Measurements from ENCODE around the gene DDX47.

DDX47 gene

GRCh38 chr12:12817616-12818015 lies 4.5 kb downstream of the DDX47 start:
- Histone ChIP-seq H3K27ac (ENCODE audit: low read depth, low read length) (no peak overlapping the region), H3K4me1 (ENCODE audit: control insufficient read depth, low read length) (peaks cover 24% of the 10 kb centered on the region)

DNA sequence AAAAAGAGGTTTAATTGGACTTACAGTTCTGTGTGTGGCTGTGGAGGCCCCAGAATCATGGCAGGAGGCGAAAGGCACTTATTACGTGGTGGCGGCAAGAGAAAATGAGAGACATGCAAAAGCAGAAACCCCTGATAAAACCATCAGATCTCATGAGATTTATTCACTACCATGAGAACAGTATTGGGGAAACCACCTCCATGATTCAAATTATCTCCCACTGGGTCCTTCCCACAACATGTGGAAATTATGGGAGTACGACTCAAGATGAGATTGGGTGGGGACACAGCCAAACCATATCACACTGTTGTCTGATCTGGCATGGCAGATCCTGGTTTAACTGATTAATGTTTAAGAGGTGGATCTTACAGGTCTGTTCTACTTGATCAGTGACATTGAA lies 5.6 kb downstream of the DDX47 start:
- no peaks in the 10 kb centered on the region for H3F3A ChIP-seq (ENCODE audit: control insufficient read depth, insufficient read depth)
- H3K27me3 ChIP-seq (ENCODE audit: control insufficient read depth, low read length), result no peaks in the 10 kb centered on the region
- no peak overlapping the region for H3K27ac ChIP-seq (ENCODE audit: low read depth, low read length)
- H4K20me1 ChIP-seq (ENCODE audit: control insufficient read depth, insufficient read depth, low read depth, low read length), result no peaks in the 10 kb centered on the region
- H3K36me3 ChIP-seq (ENCODE audit: control insufficient read depth, low read length), result peaks cover 92% of the 10 kb centered on the region
- H3K4me2 ChIP-seq (ENCODE audit: low read length), result no peak overlapping the region
- H3K9me2 ChIP-seq (replicated peaks; ENCODE audit: control insufficient read depth, low read length), result no peaks in the 10 kb centered on the region
- H3K4me3 ChIP-seq (ENCODE audit: low read length), result no peak overlapping the region
- TF ChIP-seq, protein P1, sequence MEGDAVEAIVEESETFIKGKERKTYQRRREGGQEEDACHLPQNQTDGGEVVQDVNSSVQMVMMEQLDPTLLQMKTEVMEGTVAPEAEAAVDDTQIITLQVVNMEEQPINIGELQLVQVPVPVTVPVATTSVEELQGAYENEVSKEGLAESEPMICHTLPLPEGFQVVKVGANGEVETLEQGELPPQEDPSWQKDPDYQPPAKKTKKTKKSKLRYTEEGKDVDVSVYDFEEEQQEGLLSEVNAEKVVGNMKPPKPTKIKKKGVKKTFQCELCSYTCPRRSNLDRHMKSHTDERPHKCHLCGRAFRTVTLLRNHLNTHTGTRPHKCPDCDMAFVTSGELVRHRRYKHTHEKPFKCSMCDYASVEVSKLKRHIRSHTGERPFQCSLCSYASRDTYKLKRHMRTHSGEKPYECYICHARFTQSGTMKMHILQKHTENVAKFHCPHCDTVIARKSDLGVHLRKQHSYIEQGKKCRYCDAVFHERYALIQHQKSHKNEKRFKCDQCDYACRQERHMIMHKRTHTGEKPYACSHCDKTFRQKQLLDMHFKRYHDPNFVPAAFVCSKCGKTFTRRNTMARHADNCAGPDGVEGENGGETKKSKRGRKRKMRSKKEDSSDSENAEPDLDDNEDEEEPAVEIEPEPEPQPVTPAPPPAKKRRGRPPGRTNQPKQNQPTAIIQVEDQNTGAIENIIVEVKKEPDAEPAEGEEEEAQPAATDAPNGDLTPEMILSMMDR (IDR thresholded peaks at IDR 0.05; ENCODE audit: low read depth, low read length, poor library complexity, severe bottlenecking), result no peak
- TF ChIP-seq EZH2phosphoT487 (IDR thresholded peaks at IDR 0.05; ENCODE audit: borderline replicate concordance, low read length), result no peak
- peaks cover 71% of the 10 kb centered on the region for H3K79me2 ChIP-seq (ENCODE audit: control insufficient read depth, low read length)
- no peaks in the 10 kb centered on the region for H3K9me3 ChIP-seq (ENCODE audit: control insufficient read depth, insufficient read depth, low read length)
- H3K4me1 ChIP-seq (ENCODE audit: control insufficient read depth, low read length), result peaks cover 24% of the 10 kb centered on the region

More at GRCh38 chr12:12817616-12818015, 4.5 kb downstream of the DDX47 start:
- no peaks in the 10 kb centered on the region for H3F3A ChIP-seq (ENCODE audit: control insufficient read depth, insufficient read depth)
- H3K36me3 ChIP-seq (ENCODE audit: control insufficient read depth, low read length), result peaks cover 84% of the 10 kb centered on the region
- TF ChIP-seq, protein P1 (IDR thresholded peaks at IDR 0.05; ENCODE audit: low read depth, low read length, poor library complexity, severe bottlenecking), result no peak
- no peak for TF ChIP-seq EZH2phosphoT487 (IDR thresholded peaks at IDR 0.05; ENCODE audit: borderline replicate concordance, low read length)
- H3K9me3 ChIP-seq (ENCODE audit: control insufficient read depth, insufficient read depth, low read length), result no peaks in the 10 kb centered on the region
- no peaks in the 10 kb centered on the region for H3K9me2 ChIP-seq (replicated peaks; ENCODE audit: control insufficient read depth, low read length)
- H3K27me3 ChIP-seq (ENCODE audit: control insufficient read depth, low read length), result no peaks in the 10 kb centered on the region
- H3K4me3 ChIP-seq (ENCODE audit: low read length), result no peak overlapping the region
- peaks cover 77% of the 10 kb centered on the region for H3K79me2 ChIP-seq (ENCODE audit: control insufficient read depth, low read length)
- no peaks in the 10 kb centered on the region for H4K20me1 ChIP-seq (ENCODE audit: control insufficient read depth, insufficient read depth, low read depth, low read length)
- H3K4me2 ChIP-seq (ENCODE audit: low read length), result no peak overlapping the region

GRCh38 chr12:12819221-12819620 lies 6.1 kb downstream of the DDX47 start:
- H3K79me2 ChIP-seq (ENCODE audit: control insufficient read depth, low read length), result peaks cover 66% of the 10 kb centered on the region
- H3K27me3 ChIP-seq (ENCODE audit: control insufficient read depth, low read length), result no peaks in the 10 kb centered on the region
- no peaks in the 10 kb centered on the region for H4K20me1 ChIP-seq (ENCODE audit: control insufficient read depth, insufficient read depth, low read depth, low read length)
- no peak overlapping the region for H3K27ac ChIP-seq (ENCODE audit: low read depth, low read length)
- H3K9me3 ChIP-seq (ENCODE audit: control insufficient read depth, insufficient read depth, low read length), result no peaks in the 10 kb centered on the region
- peaks cover 95% of the 10 kb centered on the region for H3K36me3 ChIP-seq (ENCODE audit: control insufficient read depth, low read length)
- H3K9me2 ChIP-seq (replicated peaks; ENCODE audit: control insufficient read depth, low read length), result no peaks in the 10 kb centered on the region
- H3K4me3 ChIP-seq (ENCODE audit: low read length), result no peak overlapping the region
- peaks cover 19% of the 10 kb centered on the region for H3K4me1 ChIP-seq (ENCODE audit: control insufficient read depth, low read length)
- H3K4me2 ChIP-seq (ENCODE audit: low read length), result no peak overlapping the region
- no peaks in the 10 kb centered on the region for H3F3A ChIP-seq (ENCODE audit: control insufficient read depth, insufficient read depth)
- TF ChIP-seq, protein P1 (IDR thresholded peaks at IDR 0.05; ENCODE audit: low read depth, low read length, poor library complexity, severe bottlenecking), result no peak
- no peak for TF ChIP-seq EZH2phosphoT487 (IDR thresholded peaks at IDR 0.05; ENCODE audit: borderline replicate concordance, low read length)
